NCI-H1694 treated with DMSO at 0.1 percent for 48 hours (cell line): ENCODE results near the gene WDR59.
"Not testable (repeated sequence)": the region's sequence is repeated elsewhere in the genome, so short reads cannot be mapped to it uniquely, and the experiment has no call there.

Source experiments
- DNase-seq: peaks from one replicate; lab custom pipeline; 2025; lab: John Stamatoyannopoulos, UW

Gene WDR59

DNA sequence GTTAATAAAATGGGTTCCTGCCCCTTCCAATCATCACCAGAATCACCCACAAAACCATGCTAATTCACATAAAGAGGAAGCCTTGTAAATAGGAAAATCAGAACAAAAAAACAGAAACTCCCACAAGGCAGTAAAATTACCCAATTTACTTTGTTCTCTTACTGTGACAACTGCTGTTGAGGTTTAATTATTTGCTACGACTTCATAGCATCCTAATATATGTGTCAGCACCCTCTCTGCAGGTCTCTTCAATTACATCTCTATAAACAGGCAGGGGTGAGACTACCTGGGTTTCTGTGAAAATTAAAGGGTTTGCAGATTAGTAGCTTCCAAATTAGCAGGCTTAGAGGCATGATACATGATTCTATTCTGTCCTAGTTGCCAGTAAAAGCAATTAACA, 2.7 kb downstream of the WDR59 start:
- no peak for DNase-seq

DNA sequence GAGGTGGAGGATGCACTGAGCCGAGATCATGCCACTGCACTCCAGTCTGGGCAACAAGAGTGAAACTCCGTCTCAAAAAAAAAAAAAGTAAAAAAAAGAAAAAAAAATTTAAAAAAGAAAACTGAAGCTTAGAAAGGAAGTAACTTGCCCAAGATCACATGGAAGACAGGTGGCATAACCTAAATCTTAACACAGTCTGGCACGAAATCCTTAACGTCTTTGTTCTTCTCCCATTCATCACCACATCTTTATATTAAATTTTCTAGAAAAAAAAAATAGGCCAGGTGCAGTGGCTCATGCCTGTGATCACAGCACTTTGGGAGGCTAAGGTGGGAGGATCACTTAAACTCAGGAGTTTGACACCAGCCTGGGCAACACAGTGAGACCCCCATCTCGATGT, 9.3 kb downstream of the WDR59 start:
- no peak for DNase-seq

DNA sequence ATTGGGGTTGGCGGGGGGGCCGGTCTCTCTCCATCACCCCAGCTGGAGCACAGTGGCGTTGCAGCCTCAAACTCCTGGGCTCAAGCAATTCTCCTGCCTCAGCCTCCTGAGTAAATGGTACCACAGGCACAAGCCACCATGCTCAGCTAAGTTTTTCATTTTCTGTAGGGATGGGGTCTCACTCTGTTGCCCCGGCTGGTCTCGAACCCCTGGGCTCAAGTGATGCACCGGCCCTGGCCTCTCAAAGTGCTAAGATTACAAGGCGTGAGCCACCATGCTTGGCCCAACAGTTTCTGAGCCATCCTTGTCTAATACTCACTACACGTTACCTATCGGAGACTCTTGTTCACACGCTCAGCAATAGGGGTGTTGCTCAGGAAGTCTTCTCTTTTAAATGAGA, 11.6 kb downstream of the WDR59 start:
- DNase-seq: no peak

DNA sequence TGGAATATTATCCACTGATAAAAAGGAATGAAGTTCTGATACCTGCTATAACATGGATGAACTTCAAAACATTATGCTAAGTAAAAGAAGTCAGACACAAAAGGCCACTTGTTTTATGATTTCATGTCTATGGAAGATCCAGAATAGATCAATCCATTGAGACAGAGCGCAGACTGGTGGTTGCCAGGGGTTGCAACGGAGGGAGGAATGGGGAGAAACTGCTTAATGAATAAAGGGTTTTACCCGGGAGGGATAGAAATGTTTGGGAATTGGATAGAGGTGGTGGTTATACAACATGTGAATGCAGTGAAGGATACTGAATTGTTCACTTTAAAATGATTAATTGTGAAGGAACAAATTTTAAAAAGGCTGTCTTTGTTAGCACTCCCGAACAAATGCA, 30.2 kb downstream of the WDR59 start:
- DNase-seq: no peak

DNA sequence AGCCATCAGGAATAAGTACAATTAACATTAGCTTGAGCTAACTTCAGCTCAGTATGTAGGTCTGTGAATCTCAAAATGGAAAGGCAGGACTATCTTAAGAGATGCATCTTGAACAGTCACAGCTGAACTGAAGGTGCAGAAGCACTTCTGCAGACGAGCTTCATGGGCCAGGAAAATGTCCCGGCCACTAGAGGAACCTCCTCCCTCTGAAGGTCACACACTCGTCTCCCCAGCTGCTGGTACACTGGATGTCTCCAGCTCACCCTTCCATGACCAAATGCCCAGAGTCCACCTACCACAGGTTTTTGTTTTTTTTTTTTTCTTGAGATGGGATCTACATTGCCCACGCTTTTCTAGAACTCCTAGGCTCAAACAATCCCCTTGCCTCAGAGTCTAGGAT, 33.2 kb downstream of the WDR59 start:
- DNase-seq: no peak

DNA sequence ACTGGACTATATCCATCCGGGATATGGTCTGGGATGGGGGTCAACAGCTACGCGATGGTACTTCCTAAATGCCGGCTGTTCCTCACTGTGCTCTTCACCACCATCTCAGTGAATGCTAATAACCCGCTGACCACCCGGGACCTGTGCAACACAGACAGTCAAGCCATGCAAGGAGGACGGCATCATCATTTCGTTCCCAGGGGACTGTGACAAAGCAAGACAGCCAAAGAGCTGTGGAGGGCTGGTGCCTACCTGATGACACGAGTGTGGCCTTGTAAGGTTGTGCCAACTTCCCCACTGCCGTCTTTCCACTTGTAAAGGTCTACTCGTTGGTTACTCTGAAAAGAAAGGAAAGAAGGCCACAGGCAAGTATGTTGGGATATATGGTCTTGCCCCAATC, 33.7 kb downstream of the WDR59 start:
- no peak for DNase-seq

DNA sequence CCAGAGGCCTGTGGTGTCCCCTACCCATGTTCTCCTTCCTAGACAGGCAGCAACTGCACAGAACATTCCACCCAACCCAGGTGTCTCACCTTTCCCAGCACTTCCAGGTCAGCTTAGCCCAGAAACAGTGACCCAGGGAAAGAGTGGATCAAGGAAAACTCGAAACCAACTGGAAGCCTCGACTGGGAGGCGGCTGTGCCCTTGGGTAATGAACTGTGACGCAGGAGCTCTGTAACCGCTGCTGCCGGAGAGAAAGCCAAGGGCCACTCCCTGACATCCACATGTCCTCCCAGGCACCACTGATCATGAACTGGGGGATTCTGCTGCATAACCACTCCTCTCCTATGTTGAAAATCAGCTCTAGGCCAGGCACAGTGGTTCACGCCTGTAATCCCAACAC, 34.4 kb downstream of the WDR59 start:
- DNase-seq: no peak

DNA sequence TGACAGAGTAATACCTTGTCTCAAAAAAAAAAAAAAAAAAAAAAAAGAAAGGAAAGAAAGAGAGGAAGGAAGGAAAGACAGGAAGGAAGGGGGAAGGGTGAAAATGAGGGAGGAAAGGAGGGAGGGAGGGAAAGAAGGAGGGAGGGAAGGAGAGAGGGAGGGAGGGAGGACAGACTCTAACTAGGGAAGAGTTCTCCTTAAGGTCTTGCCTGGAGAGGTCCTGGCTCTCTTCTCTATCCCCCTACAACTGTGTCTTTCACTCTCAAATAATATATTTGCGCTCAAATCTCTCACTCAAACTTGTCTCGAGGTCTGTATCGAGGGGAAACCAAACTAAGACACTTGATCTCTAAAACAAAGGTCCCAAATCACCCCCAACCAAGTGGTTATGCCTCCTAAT, 35.6 kb downstream of the WDR59 start:
- DNase-seq: no peak

DNA sequence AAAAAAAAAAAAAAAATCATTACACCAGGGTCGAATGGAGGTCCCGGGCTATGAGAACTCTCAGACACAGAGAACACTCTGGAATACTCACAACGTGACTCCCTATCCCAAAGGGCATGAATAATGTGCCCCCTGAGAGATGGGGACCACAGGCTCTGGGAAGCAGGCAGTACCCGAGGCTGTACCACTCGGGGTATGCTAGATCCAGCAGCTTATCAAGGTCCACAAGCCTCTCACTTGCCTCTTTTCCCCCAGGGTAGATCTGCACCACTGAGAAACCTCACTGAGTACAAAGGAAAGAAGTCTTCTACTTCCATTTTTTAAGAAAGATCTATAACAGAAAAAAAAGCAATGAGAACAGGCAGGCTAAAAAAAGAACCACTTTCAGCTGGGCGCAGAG, 40.5 kb downstream of the WDR59 start:
- no peak for DNase-seq

DNA sequence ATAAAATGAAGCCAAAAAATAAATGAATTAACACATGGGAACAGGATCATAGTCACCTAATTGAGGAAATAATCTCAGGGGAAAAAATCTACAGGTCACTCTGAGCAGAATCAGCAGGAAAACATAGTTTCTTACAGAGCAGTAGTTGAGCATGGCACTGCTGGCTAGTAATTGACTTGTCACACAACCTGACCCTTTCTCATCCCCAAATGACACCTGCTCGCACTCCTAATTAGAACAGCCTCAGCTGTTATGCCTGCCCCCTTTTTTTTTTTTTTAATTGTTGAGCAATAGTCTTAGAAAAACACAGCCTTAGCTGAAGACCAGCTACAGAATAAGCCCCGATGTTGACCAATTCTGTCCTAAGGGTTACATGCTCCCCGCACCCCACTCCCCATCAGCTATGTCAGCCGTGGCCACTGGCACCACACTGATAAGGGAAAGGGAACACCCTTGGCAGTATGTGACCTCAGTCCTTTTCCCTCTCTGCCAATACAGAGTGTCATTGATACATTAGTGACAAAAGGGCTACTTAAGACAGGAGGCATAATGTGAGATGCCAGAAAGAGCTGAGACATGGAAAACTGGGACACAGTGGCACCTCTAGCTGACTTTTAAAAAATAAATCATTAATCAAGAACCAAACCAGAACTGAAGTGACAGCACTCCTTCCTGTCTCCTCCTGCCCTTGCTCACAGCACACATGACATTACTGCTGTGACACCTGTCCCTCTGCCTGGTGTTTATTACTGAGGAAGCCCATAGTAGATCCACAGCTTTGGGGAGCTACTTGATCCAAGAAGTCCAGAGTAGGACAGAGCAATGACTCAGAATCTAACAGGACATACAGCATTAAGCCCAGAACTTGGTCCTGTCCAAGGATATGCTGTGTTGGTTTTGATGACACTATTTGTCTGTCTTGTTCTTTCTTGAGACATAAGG, 41.7 kb downstream of the WDR59 start:
- DNase-seq: no peak

DNA sequence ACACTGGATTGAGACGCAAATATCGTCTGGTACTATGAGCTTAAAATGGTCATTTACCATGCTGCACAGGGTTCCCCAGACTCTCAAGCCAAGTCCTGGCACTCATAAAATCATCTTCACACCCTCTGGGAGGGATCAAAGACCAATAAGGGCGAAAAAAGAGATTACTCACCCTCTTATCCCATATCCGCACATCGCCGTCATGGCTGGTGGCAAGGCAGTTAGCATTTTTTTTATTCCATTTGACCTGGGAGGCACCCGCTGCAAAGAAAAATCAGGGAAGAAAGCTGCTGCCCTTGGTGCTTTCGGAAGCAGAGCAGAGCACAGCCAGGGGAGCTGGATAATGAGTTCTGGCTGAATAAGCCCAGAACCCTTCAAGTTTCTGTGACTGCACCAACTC, 42.4 kb downstream of the WDR59 start:
- DNase-seq: no peak

DNA sequence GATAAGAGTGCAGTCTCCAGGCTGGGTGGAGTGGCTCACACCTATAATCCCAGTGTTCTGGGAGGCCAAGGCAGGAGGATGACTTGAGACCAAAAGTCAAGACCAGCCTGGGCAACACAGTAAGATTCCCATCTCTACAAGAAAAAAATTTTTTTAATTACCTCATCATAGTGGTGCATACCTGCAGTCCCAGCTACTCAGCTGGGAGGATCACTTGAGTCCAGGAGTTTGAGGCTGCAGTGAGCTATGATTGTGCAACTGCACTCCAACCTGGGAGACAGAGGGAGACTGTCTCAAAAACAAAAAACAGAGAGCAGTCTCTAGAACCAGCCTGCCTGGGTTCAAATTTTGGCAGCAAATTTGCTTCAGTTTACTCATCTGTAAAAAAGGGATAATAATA, 45.2 kb downstream of the WDR59 start:
- DNase-seq: no peak

DNA sequence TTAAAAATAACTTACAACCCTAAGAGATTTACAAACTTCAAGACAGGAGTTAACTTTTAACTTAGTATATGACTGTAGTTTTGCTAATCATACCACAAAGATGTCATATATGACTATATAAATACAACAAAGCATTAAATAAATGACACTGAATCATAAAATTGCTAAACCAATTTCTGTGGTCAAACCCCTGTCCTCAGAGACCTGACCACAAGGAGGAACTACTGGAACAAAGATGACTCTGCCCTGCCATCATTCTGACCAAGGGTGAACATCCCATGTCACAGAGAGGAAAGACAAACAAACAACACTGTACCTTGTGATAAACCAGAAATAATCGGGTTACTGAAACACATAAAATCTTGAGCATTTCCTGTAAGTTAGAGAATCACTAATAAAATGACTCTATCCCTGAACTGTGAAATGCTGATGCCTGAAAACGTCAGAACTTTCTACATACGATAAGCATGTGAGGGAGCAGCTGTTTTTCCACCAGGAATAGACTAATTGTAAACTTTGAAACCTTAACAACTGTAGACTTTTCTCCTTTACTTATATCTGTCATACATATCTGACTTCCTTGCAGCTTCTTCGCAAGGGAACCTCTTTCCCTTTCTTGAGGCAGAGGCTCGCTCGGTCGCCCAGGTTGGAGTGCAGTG, 47.9 kb downstream of the WDR59 start:
- DNase-seq: no peak

DNA sequence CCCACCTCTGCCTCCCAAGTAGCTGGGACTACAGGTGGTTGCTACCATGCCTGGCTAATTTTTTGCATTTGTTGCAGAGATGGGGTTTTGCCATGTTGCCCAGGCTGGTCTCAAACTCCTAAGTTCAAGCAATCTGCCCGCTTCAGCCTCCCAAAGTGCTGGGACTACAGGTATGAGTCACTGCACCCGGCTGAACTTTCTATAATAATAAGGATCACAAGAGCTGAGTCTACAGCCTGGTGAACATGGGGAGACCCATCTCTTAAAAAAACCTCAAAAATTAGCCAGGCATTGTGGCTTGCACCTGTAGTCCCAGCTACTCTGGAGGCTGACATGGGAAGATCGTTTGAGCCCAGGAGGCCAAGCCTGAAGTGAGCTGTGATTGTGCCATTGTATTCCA, 53.5 kb downstream of the WDR59 start:
- no peak for DNase-seq

DNA sequence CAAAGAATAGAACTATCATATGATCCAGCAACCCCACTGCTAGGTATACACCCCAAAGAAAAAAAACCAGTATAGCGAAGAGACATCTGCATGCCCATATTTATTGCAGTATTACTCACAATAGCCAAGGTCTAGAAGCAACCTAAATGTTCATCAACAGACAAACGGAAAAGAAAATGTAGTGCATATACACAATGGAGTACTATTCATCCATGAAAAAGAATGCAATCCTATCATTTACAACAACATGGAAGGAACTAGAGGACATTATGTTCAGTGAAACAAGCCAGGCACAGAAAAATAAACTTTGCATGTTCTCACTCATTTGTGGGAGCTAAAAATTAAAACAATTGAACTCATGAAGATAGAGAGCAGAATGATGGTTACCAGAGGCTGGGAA, 55.3 kb downstream of the WDR59 start:
- no peak for DNase-seq

DNA sequence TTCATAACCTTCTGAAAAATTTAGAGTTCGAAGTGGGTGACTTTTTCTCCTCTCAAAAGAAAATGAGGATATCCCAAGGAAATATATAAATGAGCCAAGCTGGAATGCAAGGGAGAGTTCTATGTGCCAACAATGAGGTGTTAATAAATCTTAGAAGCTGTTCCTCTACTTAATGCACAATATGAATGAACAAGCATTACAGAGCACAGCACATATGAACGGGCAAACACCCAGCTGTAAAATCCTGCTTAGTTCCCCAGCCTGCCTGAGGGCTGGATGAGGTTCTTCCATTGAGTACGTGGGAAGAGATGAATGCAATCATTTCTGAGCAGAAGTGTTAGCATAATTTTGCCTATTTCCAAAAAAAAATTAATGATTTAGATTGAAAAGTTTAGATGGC, 58.1 kb downstream of the WDR59 start:
- no peak for DNase-seq

DNA sequence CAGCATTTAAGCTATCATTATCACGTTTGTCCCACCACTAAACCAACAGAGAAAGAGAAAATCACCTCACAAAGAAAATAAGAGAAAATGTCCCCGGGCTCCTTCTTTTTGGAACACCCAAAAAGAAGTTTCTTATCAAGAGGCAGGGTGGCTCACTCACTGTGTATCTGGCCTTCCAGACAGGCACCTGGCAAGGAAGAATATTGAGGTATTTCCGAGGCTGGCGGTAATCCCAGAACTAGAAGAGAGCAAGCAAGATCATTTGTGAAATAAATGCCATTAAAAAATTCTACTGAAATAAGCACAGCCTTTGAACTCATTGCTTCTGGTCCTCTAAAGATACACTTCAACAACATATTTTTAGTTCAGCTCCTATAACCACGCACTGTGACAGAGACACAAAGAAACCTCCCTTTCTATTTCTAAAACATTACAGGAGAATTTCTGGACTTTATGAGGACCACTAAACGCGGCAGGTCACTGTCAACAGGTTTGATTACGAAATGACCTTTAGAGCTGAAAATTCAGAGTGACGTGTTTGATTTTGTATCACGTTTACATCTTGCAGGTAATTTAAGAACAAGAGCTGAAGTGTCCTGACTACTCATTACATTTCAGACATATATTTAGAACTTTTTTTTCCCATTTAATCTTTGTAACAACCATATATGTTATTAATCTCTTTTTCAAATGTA, 61.0 kb downstream of the WDR59 start:
- DNase-seq: no peak

DNA sequence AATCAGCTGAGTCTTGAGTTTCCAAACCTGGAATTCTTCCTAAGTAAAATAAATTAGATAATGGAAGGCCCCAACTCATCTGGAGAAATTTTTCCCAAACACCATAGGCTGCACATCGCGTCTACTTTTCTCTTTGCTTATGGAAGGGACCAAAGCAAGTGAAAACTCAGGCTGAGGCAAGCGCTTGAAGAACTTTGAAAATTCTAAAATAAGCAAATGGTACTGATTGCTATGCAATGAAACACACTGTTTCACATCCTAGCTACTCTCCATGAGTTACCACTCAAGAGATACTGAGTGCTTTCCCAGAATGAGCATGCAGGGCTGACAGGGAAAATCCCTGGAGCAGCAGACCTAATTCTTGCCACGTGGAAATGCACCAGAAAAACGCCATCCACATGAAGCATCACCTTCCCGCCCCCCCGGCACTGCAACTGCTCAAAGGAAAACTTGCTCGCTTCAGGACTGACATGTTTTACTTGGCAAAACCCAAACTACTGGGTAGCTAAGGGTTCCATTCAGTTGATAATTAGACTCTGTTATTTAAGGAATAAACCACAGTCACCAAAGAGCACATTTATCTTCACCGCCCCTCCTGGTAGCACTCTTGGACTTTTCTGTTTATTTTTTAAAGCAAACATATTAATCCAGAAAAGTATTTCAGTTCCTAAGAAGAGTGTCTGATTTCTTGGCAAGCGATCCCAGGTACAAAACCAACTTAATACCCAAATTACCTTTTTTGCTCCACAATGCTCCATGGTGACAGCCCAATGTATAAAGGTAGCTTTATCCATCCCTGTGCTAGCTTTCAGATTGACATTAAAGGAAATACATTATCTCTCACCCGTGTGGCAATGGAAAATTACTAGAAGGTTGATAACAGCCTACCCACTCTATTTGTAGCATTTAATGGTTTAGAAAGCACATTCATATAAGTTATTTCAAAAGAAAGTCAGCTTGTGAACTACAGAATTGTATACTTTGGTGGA, 62.5 kb downstream of the WDR59 start:
- no peak for DNase-seq

DNA sequence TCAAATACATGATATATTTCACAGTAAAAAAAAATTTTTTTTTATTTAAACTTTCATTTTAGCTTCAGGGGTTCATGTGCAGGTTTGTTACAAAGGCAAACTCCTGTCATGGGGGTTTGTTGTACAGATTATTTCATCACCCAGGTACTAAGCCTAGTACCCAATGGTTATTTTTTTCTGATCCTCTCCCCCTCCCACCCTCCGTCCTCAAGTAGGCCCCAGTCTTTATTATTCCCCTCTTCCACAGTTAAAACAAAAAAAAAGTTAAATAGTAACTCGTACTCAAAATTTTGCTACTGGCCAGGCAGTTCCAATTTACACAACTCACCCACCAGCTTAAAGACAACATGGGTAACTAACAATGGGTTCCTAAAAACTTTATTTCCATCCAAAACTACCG, 63.9 kb downstream of the WDR59 start:
- no peak for DNase-seq

DNA sequence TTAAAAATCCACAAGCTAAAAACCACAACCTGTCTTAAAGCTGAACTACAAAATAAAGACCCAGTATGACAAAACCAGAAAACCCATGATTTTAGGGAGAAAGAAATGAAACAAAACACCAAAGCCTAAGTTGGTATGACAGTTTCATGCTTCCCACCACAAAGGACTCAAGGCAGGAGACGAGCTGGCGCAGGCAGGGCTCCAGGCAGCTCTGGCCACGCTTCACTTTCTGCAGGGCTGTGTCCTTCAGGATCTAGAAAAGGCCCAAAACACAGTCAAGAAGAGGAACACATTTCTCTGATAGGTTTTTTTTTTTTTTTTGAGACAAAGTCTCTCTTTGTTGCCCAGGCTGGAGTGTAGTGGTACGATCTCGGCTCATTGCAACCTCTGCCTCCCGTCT, 75.3 kb downstream of the WDR59 start:
- DNase-seq: no peak

DNA sequence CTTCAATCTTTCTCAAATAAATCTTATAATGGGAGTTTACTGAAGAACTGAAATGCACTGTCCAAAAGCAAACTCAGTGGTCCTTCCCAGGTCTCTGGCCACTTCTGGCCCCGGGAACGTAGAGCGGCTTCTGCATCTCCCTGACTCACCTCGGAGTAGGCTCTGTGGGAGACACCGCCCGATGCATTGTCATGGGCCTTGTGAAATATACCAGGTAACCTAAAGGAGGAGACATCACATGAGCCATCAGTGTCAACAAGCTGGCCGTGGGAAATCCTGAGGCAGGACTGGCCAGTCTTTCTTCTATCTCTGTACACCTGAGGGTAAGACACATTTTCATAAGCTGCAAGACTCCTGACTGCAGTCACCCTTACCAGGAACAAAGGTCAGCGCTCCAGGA, 76.2 kb downstream of the WDR59 start:
- DNase-seq: not testable (repeated sequence)
